ENCODE measurements around the gene PTPRD. TPM values are rescaled to one million over a fixed set of nuclear protein-coding genes. Genes with fewer than 3 reads are reported as not detected.

PTPRD gene
- total RNA-seq, 1 experiment from 2014 or later = not detected

DNA sequence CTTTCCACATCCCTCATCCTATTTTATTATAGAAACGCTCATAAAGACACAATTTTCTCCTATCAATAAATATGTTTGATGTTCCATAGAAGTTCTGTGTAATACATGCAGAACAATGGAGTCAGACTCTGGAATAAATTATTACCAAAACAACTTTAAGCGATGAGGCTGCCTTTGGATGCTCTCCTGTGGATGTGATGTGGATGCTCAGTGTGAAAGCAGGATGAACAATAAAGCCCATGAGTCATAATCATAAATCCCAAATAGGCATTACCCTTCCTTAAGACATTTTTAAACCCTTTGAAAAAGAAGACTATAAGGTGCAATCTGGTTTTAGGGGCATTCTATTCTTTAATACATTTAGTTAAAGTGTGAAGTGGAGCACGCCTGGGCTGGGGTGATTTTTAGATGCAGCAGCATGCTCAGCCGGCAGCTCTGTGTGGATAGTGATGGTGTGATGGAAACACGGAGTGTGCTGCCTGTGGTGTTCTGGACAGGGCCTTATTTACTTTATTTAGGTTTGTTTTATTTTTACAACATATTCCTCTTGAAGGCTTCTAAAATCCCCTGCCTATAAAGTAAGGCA lies 991.4 kb downstream of the PTPRD start:
- no peak for TF ChIP-seq POLR2AphosphoS5 (IDR thresholded peaks at IDR 0.05; ENCODE audit: low read depth, low read length)
- no peak for TF ChIP-seq SIN3A (IDR thresholded peaks at IDR 0.05; ENCODE audit: borderline replicate concordance, insufficient read depth, low read depth, low read length)
- no peak for TF ChIP-seq TCF7L2 (IDR thresholded peaks at IDR 0.05; ENCODE audit: low read depth, low read length)
- TF ChIP-seq, protein P1, sequence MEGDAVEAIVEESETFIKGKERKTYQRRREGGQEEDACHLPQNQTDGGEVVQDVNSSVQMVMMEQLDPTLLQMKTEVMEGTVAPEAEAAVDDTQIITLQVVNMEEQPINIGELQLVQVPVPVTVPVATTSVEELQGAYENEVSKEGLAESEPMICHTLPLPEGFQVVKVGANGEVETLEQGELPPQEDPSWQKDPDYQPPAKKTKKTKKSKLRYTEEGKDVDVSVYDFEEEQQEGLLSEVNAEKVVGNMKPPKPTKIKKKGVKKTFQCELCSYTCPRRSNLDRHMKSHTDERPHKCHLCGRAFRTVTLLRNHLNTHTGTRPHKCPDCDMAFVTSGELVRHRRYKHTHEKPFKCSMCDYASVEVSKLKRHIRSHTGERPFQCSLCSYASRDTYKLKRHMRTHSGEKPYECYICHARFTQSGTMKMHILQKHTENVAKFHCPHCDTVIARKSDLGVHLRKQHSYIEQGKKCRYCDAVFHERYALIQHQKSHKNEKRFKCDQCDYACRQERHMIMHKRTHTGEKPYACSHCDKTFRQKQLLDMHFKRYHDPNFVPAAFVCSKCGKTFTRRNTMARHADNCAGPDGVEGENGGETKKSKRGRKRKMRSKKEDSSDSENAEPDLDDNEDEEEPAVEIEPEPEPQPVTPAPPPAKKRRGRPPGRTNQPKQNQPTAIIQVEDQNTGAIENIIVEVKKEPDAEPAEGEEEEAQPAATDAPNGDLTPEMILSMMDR (IDR thresholded peaks at IDR 0.05) = no peak
- TF ChIP-seq, protein P2, sequence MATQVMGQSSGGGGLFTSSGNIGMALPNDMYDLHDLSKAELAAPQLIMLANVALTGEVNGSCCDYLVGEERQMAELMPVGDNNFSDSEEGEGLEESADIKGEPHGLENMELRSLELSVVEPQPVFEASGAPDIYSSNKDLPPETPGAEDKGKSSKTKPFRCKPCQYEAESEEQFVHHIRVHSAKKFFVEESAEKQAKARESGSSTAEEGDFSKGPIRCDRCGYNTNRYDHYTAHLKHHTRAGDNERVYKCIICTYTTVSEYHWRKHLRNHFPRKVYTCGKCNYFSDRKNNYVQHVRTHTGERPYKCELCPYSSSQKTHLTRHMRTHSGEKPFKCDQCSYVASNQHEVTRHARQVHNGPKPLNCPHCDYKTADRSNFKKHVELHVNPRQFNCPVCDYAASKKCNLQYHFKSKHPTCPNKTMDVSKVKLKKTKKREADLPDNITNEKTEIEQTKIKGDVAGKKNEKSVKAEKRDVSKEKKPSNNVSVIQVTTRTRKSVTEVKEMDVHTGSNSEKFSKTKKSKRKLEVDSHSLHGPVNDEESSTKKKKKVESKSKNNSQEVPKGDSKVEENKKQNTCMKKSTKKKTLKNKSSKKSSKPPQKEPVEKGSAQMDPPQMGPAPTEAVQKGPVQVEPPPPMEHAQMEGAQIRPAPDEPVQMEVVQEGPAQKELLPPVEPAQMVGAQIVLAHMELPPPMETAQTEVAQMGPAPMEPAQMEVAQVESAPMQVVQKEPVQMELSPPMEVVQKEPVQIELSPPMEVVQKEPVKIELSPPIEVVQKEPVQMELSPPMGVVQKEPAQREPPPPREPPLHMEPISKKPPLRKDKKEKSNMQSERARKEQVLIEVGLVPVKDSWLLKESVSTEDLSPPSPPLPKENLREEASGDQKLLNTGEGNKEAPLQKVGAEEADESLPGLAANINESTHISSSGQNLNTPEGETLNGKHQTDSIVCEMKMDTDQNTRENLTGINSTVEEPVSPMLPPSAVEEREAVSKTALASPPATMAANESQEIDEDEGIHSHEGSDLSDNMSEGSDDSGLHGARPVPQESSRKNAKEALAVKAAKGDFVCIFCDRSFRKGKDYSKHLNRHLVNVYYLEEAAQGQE (IDR thresholded peaks at IDR 0.05; ENCODE audit: insufficient read depth in 1 of 2, low read depth in 2 of 2, low read length in 1 of 2) = no peak
- H3K36me3 ChIP-seq (ENCODE audit: control insufficient read depth, insufficient read depth, low read length) = no peaks in the 10 kb centered on the region
- no peaks in the 10 kb centered on the region for H3K4me1 ChIP-seq (ENCODE audit: control insufficient read depth, insufficient read depth, low read length)
- no peak for ATAC-seq
- H3K9me3 ChIP-seq (ENCODE audit: control insufficient read depth, insufficient read depth, low read depth, low read length) = no peaks in the 10 kb centered on the region
- CTCF ChIA-PET = no interaction called here
- DNase-seq (ENCODE audit: low read depth, low spot score) = no peak
- intact Hi-C loops (cut with micrococcal nuclease; ENCODE audit: unreplicated experiment) (no loop called here), in situ Hi-C loops (cut with HindIII; ENCODE audit: low pct_unique_long_range_greater_than_20kb, low sequenced_read_pairs) (no loop called here)
- no TSS peak for BruUV-seq (replicated peaks)
- POLR2A ChIA-PET = no interaction called here
- H3K4me3 ChIP-seq (ENCODE audit: low read depth in 2 of 2, low read length in 2 of 2) = no peak overlapping the region
- no peaks in the 10 kb centered on the region for H3K27me3 ChIP-seq (ENCODE audit: control insufficient read depth, insufficient read depth, low read length)
- H3K27ac ChIP-seq (ENCODE audit: low read length) = no peak overlapping the region

DNA sequence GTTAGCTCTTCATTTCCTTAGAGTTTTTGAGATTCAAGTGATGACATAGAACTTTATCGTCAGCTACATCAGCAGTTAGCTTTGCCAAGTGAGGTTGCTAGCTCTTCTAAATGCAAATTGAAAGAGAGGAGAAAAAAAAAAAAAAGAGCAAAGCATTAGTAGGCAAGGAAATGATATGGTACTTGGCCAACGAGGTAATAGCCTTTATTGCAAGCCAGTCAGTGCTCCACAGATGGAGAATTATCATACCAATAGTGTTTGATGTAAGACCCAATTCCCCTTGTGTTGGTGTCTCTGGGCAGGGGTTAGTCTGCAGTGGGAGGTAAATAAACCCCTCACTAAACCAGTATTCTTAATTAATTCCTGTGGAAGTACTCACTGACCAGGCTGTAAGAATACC lies 992.1 kb downstream of the PTPRD start:
- Histone ChIP-seq H3K4me3 (ENCODE audit: low read depth in 2 of 2, low read length in 2 of 2) (no peak overlapping the region), H3K27me3 (ENCODE audit: control insufficient read depth, insufficient read depth, low read length) (no peaks in the 10 kb centered on the region), H3K36me3 (ENCODE audit: control insufficient read depth, insufficient read depth, low read length) (no peaks in the 10 kb centered on the region), H3K27ac (ENCODE audit: low read length) (no peak overlapping the region), H3K4me1 (ENCODE audit: control insufficient read depth, insufficient read depth, low read length) (no peaks in the 10 kb centered on the region), H3K9me3 (ENCODE audit: control insufficient read depth, insufficient read depth, low read depth, low read length) (no peaks in the 10 kb centered on the region)
- intact Hi-C loops (cut with micrococcal nuclease; ENCODE audit: unreplicated experiment) = no loop called here
- ChIA-PET CTCF (no interaction called here), POLR2A (no interaction called here)
- TF ChIP-seq SIN3A (IDR thresholded peaks at IDR 0.05; ENCODE audit: borderline replicate concordance, insufficient read depth, low read depth, low read length) (no peak), POLR2AphosphoS5 (IDR thresholded peaks at IDR 0.05; ENCODE audit: low read depth, low read length) (no peak), TCF7L2 (IDR thresholded peaks at IDR 0.05; ENCODE audit: low read depth, low read length) (no peak)
- TF ChIP-seq, protein P2 (IDR thresholded peaks at IDR 0.05; ENCODE audit: insufficient read depth in 1 of 2, low read depth in 2 of 2, low read length in 1 of 2) = no peak
- TF ChIP-seq, protein P1 (IDR thresholded peaks at IDR 0.05) = no peak
- in situ Hi-C loops (cut with HindIII; ENCODE audit: low pct_unique_long_range_greater_than_20kb, low sequenced_read_pairs) = no loop called here
- no TSS peak for BruUV-seq (replicated peaks)
- ATAC-seq (no peak), DNase-seq (ENCODE audit: low read depth, low spot score) (no peak)
